GM23338 (cell line): Measurements from ENCODE around the gene KISS1R. TPM values are rescaled to one million over a fixed set of nuclear protein-coding genes. Genes with fewer than 3 reads are reported as not detected.

Experiments
- ATAC-seq: fragments of 200-7000 bp; cut with Tn5 transposase; 3 replicates; pipeline ENCODE4 v1.9.1; 2020
- DNase-seq: peaks from one replicate; pipeline ENCODE4 v3.0.0-alpha.2; 2015; ENCODE audit warnings: low spot score
- H2AFZ ChIP-seq: fragments of 200-600 bp; sonication (generic); 2 replicates; pipeline ENCODE4 v1.8.0; 2016; ENCODE audit warnings: antibody characterized with exemption, mild to moderate bottlenecking, moderate library complexity
- H3F3A ChIP-seq: fragments of 200-600 bp; sonication (generic); replicated peaks from 2 replicates; pipeline ENCODE4 v1.8.0; 2017; ENCODE audit warnings: antibody characterized with exemption, mixed run types, low read depth
- H3K27ac ChIP-seq: fragments of 200-600 bp; sonication (generic); 2 replicates; pipeline ENCODE4 v1.6.1; 2016; ENCODE audit warnings: low read depth
- H3K27me3 ChIP-seq: fragments of 200-600 bp; sonication (generic); 2 replicates; pipeline ENCODE4 v1.8.0; 2016; ENCODE audit warnings: mild to moderate bottlenecking, mixed run types, moderate library complexity; ENCODE audit not compliant: insufficient read depth
- H3K36me3 ChIP-seq: fragments of 200-600 bp; sonication (generic); 2 replicates; pipeline ENCODE4 v1.8.0; 2016; ENCODE audit warnings: mild to moderate bottlenecking; ENCODE audit not compliant: insufficient read depth
- H3K4me1 ChIP-seq: fragments of 200-600 bp; sonication (generic); 2 replicates; pipeline ENCODE4 v1.8.0; 2016; ENCODE audit warnings: mild to moderate bottlenecking, moderate library complexity; ENCODE audit not compliant: insufficient read depth
- H3K4me2 ChIP-seq: fragments of 200-600 bp; sonication (generic); 2 replicates; pipeline ENCODE4 v1.7.1; 2017; ENCODE audit warnings: mixed run types
- H3K4me3 ChIP-seq: fragments of 200-600 bp; sonication (generic); 2 replicates; pipeline ENCODE4 v1.6.1; 2016; ENCODE audit warnings: mixed run types
- H3K79me2 ChIP-seq: fragments of 200-600 bp; sonication (generic); replicated peaks from 2 replicates; pipeline ENCODE4 v1.8.0; 2017; ENCODE audit warnings: mild to moderate bottlenecking; ENCODE audit not compliant: insufficient read depth
- H3K9me2 ChIP-seq: fragments of 200-600 bp; sonication (generic); 2 replicates; pipeline ENCODE4 v1.8.0; 2017; ENCODE audit not compliant: insufficient read depth
- H4K20me1 ChIP-seq: fragments of 200-600 bp; sonication (generic); replicated peaks from 2 replicates; pipeline ENCODE4 v1.8.0; 2017; ENCODE audit warnings: mild to moderate bottlenecking; ENCODE audit not compliant: insufficient read depth
- H3K27ac Mint-ChIP-seq: 2 replicates; pipeline ENCODE4 v1.8.0; 2020; ENCODE audit warnings: inconsistent platforms, mild to moderate bottlenecking, moderate library complexity, mixed read lengths
- H3K27me3 Mint-ChIP-seq: 3 replicates; pipeline ENCODE4 v1.8.0; 2022; ENCODE audit warnings: low read depth, mild to moderate bottlenecking, moderate library complexity, mixed read lengths, inconsistent platforms; ENCODE audit not compliant: insufficient read depth, poor library complexity
- H3K36me3 Mint-ChIP-seq: 3 replicates; pipeline ENCODE4 v1.8.0; 2021; ENCODE audit warnings: low read depth, mild to moderate bottlenecking, inconsistent platforms, moderate library complexity, mixed read lengths
- H3K4me1 Mint-ChIP-seq: 3 replicates; pipeline ENCODE4 v1.8.0; 2020; ENCODE audit warnings: mild to moderate bottlenecking, inconsistent platforms, mixed read lengths
- H3K4me3 Mint-ChIP-seq: 3 replicates; pipeline ENCODE4 v1.8.0; 2021; ENCODE audit warnings: moderate library complexity, mild to moderate bottlenecking, inconsistent platforms, mixed read lengths
- H3K9me3 Mint-ChIP-seq: 3 replicates; pipeline ENCODE4 v1.8.0; 2020; ENCODE audit warnings: moderate library complexity, mild to moderate bottlenecking, inconsistent platforms, mixed read lengths
- CREB1 ChIP-seq: fragments of 250-450 bp; sonication (Bioruptor Pico); IDR thresholded peaks from 2 replicates; pipeline ENCODE4 v1.5.0; 2020; ENCODE audit warnings: low read depth, mild to moderate bottlenecking, moderate library complexity
- CTCF ChIP-seq, 2 experiments: fragments of 200-600 bp in 1 of 2; sonication (generic) in 1 of 2; conservative IDR thresholded peaks; 2 replicates each; pipeline versions ENCODE4 v1.5.1 to v1.6.1; 2016 to 2017; ENCODE audit warnings: antibody characterized with exemption in 2 of 2, low read depth in 2 of 2, mild to moderate bottlenecking in 2 of 2, moderate library complexity in 1 of 2
- ETS1 ChIP-seq: IDR thresholded peaks from 2 replicates; pipeline ENCODE4 v1.6.1; 2016; ENCODE audit warnings: antibody characterized with exemption
- EZH2 ChIP-seq: fragments of 200-600 bp; sonication (generic); IDR thresholded peaks from one replicate; pipeline ENCODE4 v1.8.0; 2017; ENCODE audit warnings: antibody characterized with exemption, mild to moderate bottlenecking, low read depth; ENCODE audit not compliant: unreplicated experiment
- EZH2phosphoT487 ChIP-seq: fragments of 200-600 bp; sonication (generic); IDR thresholded peaks from one replicate; pipeline ENCODE4 v1.8.1; 2018; ENCODE audit warnings: antibody characterized with exemption; ENCODE audit not compliant: unreplicated experiment
- NANOG ChIP-seq: IDR thresholded peaks from 2 replicates; pipeline ENCODE4 v1.6.1; 2016; ENCODE audit warnings: antibody characterized with exemption, borderline replicate concordance
- POLR2AphosphoS5 ChIP-seq: IDR thresholded peaks from 2 replicates; pipeline ENCODE4 v1.6.1; 2016; ENCODE audit warnings: antibody characterized with exemption, low read depth
- REST ChIP-seq: IDR thresholded peaks from one replicate; pipeline ENCODE4 v1.6.1; 2018; ENCODE audit warnings: antibody characterized with exemption; ENCODE audit not compliant: unreplicated experiment
- STAT1 ChIP-seq: IDR thresholded peaks from one replicate; pipeline ENCODE4 v1.6.1; 2016; ENCODE audit warnings: antibody characterized with exemption; ENCODE audit not compliant: unreplicated experiment
- ZNF331 ChIP-seq: fragments of 250-450 bp; sonication (Bioruptor Pico); IDR thresholded peaks from 2 replicates; pipeline ENCODE4 v1.5.0; 2020; ENCODE audit warnings: low read depth, mild to moderate bottlenecking, moderate library complexity
- polyA plus RNA-seq: library from polyadenylated mRNA; unstranded; fragments of >200 nt; fragmentation: Nextera tagmentation; extraction: Ambion mirVana; gene quantifications from 2 replicates; pipeline ENCODE4 v1.2.1, GENCODE V29; 2016
- total RNA-seq: library from RNA; depleted of rRNA; stranded (reverse); fragments of >200 nt; shearing (Covaris generic); gene quantifications from 2 replicates; pipeline ENCODE4 v1.2.3, GENCODE V29; 2014

KISS1R gene
- total and polyA plus RNA-seq, 2 experiments from 2014 or later, result 0.78 to 4.0 TPM

- H3K27ac Mint-ChIP-seq, result no peak overlapping the region
- H3K4me2 ChIP-seq, result no peak overlapping the region
Observed at GRCh38 chr19:931860-932647, 14.9 kb downstream of the KISS1R start.

More at GRCh38 chr19:931860-932647, 14.9 kb downstream of the KISS1R start:
- no peaks in the 10 kb centered on the region; the same call in 1 of the 2 replicates for H3K36me3 ChIP-seq
- no peak for TF ChIP-seq STAT1
- TF ChIP-seq CREB1 (CRISPR knock-in tag), result no peak
- no peak for TF ChIP-seq EZH2phosphoT487
- TF ChIP-seq NANOG, result no peak
- no peak for TF ChIP-seq ETS1
- TF ChIP-seq CTCF (conservative IDR thresholded peaks at IDR 0.05; ENCODE audit: low read depth in 2 of 2), result no peak
- TF ChIP-seq EZH2, result no peak
- TF ChIP-seq REST, result no peak
- no peak for TF ChIP-seq ZNF331 (CRISPR knock-in tag)
- no peak for TF ChIP-seq POLR2AphosphoS5
- H3K4me1 Mint-ChIP-seq, result peaks cover 13% of the 10 kb centered on the region; the same call in 1 of the 3 replicates
- peaks cover 20% of the 10 kb centered on the region for H3K4me1 ChIP-seq
- H3K4me3 Mint-ChIP-seq, result no peak overlapping the region
- DNase-seq (no peak), ATAC-seq (no peak)
- H3K9me3 Mint-ChIP-seq, result no peaks in the 10 kb centered on the region; the same call in 2 of the 3 replicates
- no peaks in the 10 kb centered on the region for H3K27me3 ChIP-seq
- H3K27me3 Mint-ChIP-seq, result peaks cover 6% of the 10 kb centered on the region
- no peak overlapping the region for H2AFZ ChIP-seq
- no peak overlapping the region for H3K27ac ChIP-seq
- H3F3A ChIP-seq, result peaks cover 10% of the 10 kb centered on the region; the same call in 1 of the 2 replicates
- H3K79me2 ChIP-seq, result peaks cover 72% of the 10 kb centered on the region
- H3K4me3 ChIP-seq, result no peak overlapping the region
- peaks cover 25% of the 10 kb centered on the region; the same call in 2 of the 3 replicates for H3K36me3 Mint-ChIP-seq
- H4K20me1 ChIP-seq, result peaks cover 8% of the 10 kb centered on the region
- H3K9me2 ChIP-seq, result no peaks in the 10 kb centered on the region
